Thyroid gland (tissue), 4 donors: ENCODE data around the gene SEMA3A. TPM values are rescaled to one million over a fixed set of nuclear protein-coding genes. Genes with fewer than 3 reads are reported as not detected.

Source experiments
- DNase-seq, 2 donors: peaks; one replicate each; pipeline ENCODE4 v3.0.0-alpha.2; 2019
- H3K27ac ChIP-seq, 3 donors: fragments of 200-600 bp; sonication (generic); 1 replicate in 2 of 3; 2 replicates in 1 of 3; pipeline ENCODE4 v1.5.1; 2016 to 2019; ENCODE audit warnings: mild to moderate bottlenecking in 1 of 3, moderate library complexity in 1 of 3
- H3K27me3 ChIP-seq: fragments of 200-600 bp; sonication (generic); one replicate; pipeline ENCODE4 v1.5.1; 2019
- H3K36me3 ChIP-seq, 2 donors: fragments of 200-600 bp; sonication (generic); one replicate each; pipeline ENCODE4 v1.5.1; 2016 to 2019
- H3K4me1 ChIP-seq, 2 donors: fragments of 200-600 bp; sonication (generic); one replicate each; pipeline ENCODE4 v1.5.1; 2017 to 2019
- H3K4me3 ChIP-seq, 3 donors: fragments of 200-600 bp; sonication (generic); replicated peaks in 1 of 3; 1 replicate in 2 of 3; 2 replicates in 1 of 3; pipeline ENCODE4 v1.5.1; 2016; ENCODE audit warnings: mild to moderate bottlenecking in 1 of 3
- H3K9me3 ChIP-seq: fragments of 200-600 bp; sonication (generic); one replicate; pipeline ENCODE4 v1.5.1; 2017
- POLR2A ChIP-seq, 2 donors: fragments of 450-650 bp; IDR thresholded peaks; one replicate each; pipeline ENCODE4 v1.6.1; 2017; ENCODE audit warnings: antibody characterized with exemption in 2 of 2, mild to moderate bottlenecking in 2 of 2, moderate library complexity in 1 of 2
- WGBS, 2 donors: methylation state at CpG; one replicate each; pipeline ENCODE4 v1.1.5; 2017; 5-methylcytosine and 5-hydroxymethylcytosine counted together
- intact Hi-C: fragments of 100-400 bp; cut with DNase I; formaldehyde crosslinking; loops from one replicate; pipeline ENCODE4 v1.15.1; 2023
- total RNA-seq, 4 donors: library from RNA; depleted of rRNA; stranded (reverse); fragments of >200 nt; gene quantifications; one replicate each; pipeline ENCODE4 v1.2.3, GENCODE V29; 2016
- TF ChIP-seq, protein P1 (sequence below), 6 experiments: fragments of 200-600 bp in 3 of 6; fragments of 450-650 bp in 3 of 6; sonication (generic) in 3 of 6; IDR thresholded peaks; one replicate each; pipeline ENCODE4 v1.5.1; 2016 to 2019; ENCODE audit warnings: antibody characterized with exemption in 6 of 6, mild to moderate bottlenecking in 2 of 6, inconsistent platforms in 1 of 6, moderate library complexity in 1 of 6

SEMA3A gene
- total RNA-seq, 4 donors from 2014 or later = 6.5 to 18.0 (median 13.0) TPM

DNA sequence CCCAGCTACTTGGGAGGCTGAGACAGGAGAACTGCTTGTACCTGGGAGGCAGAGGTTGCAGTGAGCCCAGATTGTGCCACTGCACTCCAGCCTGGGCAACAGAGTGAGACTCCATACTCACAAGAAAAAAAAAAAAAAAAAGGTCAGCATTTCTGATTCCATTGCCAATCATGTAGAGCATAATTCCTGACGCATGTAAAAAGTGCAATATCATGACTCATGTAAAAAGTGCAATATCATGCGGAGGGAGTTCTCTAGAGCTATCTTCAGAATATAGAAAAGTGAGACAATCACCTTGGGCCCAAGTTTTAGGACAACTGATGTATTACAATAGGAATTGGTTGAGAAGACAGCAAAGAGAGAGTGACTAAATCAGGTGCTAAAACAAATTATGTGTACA lies 85.8 kb downstream of the SEMA3A start:
- no peak overlapping the region for H3K27ac ChIP-seq
- H3K4me3 ChIP-seq = no peak overlapping the region
- 47 to 99% methylated on average over 2 of the region's 2 CpGs for WGBS, 2 donors
- peaks cover 6 to 8% of the 10 kb centered on the region in 2 donors for H3K4me1 ChIP-seq
- H3K9me3 ChIP-seq = no peaks in the 10 kb centered on the region
- H3K36me3 ChIP-seq = no peaks in the 10 kb centered on the region
- no peaks in the 10 kb centered on the region for H3K27me3 ChIP-seq
- intact Hi-C loops = no loop called here
- TF ChIP-seq, protein P1, sequence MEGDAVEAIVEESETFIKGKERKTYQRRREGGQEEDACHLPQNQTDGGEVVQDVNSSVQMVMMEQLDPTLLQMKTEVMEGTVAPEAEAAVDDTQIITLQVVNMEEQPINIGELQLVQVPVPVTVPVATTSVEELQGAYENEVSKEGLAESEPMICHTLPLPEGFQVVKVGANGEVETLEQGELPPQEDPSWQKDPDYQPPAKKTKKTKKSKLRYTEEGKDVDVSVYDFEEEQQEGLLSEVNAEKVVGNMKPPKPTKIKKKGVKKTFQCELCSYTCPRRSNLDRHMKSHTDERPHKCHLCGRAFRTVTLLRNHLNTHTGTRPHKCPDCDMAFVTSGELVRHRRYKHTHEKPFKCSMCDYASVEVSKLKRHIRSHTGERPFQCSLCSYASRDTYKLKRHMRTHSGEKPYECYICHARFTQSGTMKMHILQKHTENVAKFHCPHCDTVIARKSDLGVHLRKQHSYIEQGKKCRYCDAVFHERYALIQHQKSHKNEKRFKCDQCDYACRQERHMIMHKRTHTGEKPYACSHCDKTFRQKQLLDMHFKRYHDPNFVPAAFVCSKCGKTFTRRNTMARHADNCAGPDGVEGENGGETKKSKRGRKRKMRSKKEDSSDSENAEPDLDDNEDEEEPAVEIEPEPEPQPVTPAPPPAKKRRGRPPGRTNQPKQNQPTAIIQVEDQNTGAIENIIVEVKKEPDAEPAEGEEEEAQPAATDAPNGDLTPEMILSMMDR (IDR thresholded peaks at IDR 0.05) = no peak
- TF ChIP-seq POLR2A (IDR thresholded peaks at IDR 0.05) = no peak
- DNase-seq = no peak

DNA sequence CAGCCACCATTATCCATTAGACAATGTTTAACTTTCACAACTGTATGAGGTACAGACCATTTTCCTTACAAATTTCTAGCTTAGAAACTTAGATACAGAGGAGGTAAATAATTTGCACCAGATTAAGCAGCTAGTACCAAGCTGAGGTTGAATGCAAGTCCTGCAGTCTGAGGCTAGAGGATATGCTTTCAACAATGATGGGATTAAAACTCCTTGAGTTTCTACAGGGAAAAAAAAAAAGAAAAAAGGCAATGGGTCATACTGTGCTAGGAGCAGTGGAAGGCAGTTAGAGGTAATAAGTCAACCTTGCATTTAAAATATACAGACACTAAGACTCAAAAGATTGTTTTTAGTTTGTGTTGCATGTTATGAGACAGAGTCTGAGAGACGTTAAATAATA lies 86.5 kb downstream of the SEMA3A start:
- H3K4me1 ChIP-seq = peaks cover 0 to 1% of the 10 kb centered on the region in 2 donors

DNA sequence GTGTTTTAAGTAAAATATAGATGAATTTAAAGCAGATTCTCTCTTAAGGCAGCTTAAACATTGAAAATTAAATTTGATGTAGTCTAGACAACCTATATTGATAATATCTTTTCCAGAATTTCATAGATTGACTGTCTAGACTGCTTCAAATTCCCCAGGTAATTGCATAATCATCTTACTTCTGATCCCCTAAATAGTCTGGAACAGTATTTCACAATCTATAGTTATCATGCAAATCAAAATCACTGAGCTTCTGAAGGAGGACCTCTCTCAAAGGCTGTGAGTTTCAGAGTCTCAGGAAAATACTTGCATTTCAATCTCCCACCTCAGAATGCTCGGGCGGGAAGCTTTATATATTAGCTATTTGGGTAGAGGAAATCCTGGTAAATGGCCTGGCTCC lies 87.3 kb downstream of the SEMA3A start:
- H3K36me3 ChIP-seq = no peaks in the 10 kb centered on the region
- intact Hi-C loops = no loop called here
- H3K4me1 ChIP-seq = no peaks in the 10 kb centered on the region
- TF ChIP-seq POLR2A (IDR thresholded peaks at IDR 0.05) = no peak
- TF ChIP-seq, protein P1 (IDR thresholded peaks at IDR 0.05) = no peak
- H3K9me3 ChIP-seq = no peaks in the 10 kb centered on the region
- no peak overlapping the region for H3K27ac ChIP-seq
- no peaks in the 10 kb centered on the region for H3K27me3 ChIP-seq
- WGBS, 2 donors = 78 to 81% methylated on average over 2 of the region's 2 CpGs
- no peak for DNase-seq
- no peak overlapping the region for H3K4me3 ChIP-seq

More for the DNA sequence above, 86.5 kb downstream of the SEMA3A start:
- no peak overlapping the region for H3K4me3 ChIP-seq
- intact Hi-C loops = no loop called here
- TF ChIP-seq, protein P1 (IDR thresholded peaks at IDR 0.05) = no peak
- no peak for TF ChIP-seq POLR2A (IDR thresholded peaks at IDR 0.05)
- 77 to 83% methylated on average over 1 of the region's 1 CpG for WGBS, 2 donors
- no peaks in the 10 kb centered on the region for H3K36me3 ChIP-seq
- no peaks in the 10 kb centered on the region for H3K27me3 ChIP-seq
- DNase-seq = no peak
- H3K9me3 ChIP-seq = no peaks in the 10 kb centered on the region
- H3K27ac ChIP-seq = no peak overlapping the region

DNA sequence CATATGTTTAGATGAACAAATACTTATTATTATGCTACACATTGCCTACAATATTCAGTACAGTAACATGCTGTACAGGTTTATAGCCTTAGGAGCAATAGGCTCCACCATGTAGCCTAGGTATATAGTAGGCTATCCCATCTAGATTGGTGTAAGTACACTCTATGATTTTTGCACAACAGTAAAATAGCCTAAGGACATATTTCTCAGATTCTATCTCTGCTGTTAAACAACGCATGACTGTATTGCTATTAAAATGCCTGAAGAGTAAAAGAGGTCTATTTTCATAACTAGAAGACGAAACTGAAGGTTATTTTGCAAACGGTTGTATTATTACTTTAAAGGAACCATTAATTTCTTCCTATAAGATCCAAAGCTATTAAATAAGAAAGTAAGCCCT lies 88.3 kb downstream of the SEMA3A start:
- H3K9me3 ChIP-seq = no peaks in the 10 kb centered on the region
- TF ChIP-seq, protein P1 (IDR thresholded peaks at IDR 0.05) = no peak
- intact Hi-C loops = no loop called here
- H3K27ac ChIP-seq = no peak overlapping the region
- WGBS, 2 donors = 87 to 91% methylated on average over 3 of the region's 3 CpGs
- no peaks in the 10 kb centered on the region for H3K4me1 ChIP-seq
- no peaks in the 10 kb centered on the region for H3K36me3 ChIP-seq
- H3K4me3 ChIP-seq = no peak overlapping the region
- no peak for DNase-seq
- no peaks in the 10 kb centered on the region for H3K27me3 ChIP-seq

DNA sequence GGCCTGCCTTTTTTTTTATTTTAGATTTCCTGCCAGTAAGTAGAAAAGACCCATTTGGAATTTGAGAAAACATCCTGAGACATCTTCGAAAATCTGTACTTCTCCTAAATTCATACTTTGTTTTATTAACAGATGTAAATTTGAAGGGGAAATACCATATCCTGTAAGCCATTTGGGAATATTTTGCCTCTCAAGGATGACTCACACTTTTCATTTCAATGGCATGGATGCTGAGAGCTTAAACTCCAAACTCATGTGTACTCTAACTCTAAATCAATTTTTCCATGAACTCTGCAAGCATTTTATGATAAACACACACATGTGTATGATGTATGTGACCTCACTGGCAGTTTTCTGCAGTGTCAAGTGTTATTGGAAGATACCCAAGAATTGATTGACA lies 89.0 kb downstream of the SEMA3A start:
- H3K4me1 ChIP-seq = no peaks in the 10 kb centered on the region
- intact Hi-C loops = no loop called here

More for the DNA sequence above, 89.0 kb downstream of the SEMA3A start:
- no peaks in the 10 kb centered on the region for H3K27me3 ChIP-seq
- no peaks in the 10 kb centered on the region for H3K36me3 ChIP-seq
- TF ChIP-seq, protein P1 (IDR thresholded peaks at IDR 0.05) = no peak
- TF ChIP-seq POLR2A (IDR thresholded peaks at IDR 0.05) = no peak
- no peak for DNase-seq
- no peak overlapping the region for H3K27ac ChIP-seq
- no peak overlapping the region for H3K4me3 ChIP-seq
- WGBS, 2 donors = 56 to 63% methylated on average over 1 of the region's 1 CpG
- no peaks in the 10 kb centered on the region for H3K9me3 ChIP-seq
